Fibroblast of skin of left quadriceps (primary cell): ENCODE measurements around the gene LCP2.

Source experiments
- DNase-seq, 2 experiments: peaks; one replicate each; pipeline ENCODE4 v3.0.0-alpha.2; 2013; ENCODE audit warnings: low read depth in 2 of 2

LCP2 gene

GRCh38 chr5:170216257-170216864 lies 81.2 kb downstream of the LCP2 start:
- DNase-seq = peak in 1 of 2 experiments; percentile 34

GRCh38 chr5:170211575-170212334 lies 85.8 kb downstream of the LCP2 start:
- DNase-seq = no peak

DNA sequence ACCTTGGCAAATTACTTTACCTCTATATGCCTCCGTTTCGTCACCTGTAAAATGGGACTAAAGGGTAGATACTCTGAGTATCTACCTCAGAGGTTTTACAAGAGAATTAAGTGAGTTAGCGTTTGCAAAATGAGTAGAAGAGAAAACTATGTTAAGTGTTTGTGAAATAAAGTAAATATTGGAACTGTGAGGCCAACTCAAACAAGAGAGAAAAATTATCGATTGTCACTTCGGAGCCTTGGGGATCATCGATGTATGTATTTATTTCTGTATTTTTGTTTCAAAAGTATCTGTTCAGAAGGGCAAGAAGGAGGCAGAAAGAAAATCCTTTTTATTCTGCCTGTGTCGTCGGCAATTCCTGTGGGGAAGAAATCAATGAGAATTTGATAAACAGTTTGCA lies 90.6 kb downstream of the LCP2 start:
- no peak for DNase-seq

- no peak for DNase-seq
These were observed 91.4 kb downstream of the LCP2 start for GRCh38 chr5:170206216-170206615.

DNA sequence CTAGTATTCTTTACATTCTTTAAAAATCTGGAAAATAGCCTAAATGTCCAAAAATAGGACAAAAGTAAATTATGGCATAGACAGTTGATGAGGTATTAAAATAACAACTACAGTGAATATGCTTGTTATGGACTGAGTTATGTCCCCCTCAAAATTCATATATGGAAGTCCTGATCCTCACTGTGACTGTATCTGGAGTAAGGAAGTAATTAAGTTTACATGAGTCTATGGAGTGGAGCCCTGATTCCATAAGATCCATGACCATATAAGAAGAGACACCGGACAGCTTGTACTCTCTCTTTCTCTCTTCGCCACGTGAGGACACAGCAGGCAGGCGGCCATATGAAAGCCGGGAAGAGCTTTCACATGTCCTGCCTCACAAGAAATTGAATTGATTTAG lies 93.4 kb downstream of the LCP2 start:
- DNase-seq = no peak

DNA sequence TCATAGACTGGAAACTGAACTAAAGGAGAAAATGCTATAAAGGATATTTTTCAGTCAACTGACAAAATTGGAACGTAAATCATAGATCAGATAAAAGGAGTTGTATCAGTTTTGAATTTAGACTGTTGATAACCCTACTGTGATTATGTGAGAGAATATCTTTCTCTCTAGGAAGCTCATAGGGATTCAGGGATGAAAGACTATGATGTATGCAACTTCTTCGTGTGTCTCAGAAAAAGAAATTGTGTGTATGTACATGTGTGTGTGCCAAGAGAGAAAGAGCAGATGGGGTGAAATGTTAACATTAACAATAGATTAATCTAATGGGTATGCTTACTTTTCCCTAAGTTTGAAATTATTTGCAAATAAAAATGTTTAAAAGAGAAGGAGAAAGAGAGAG lies 95.5 kb downstream of the LCP2 start:
- no peak for DNase-seq

DNA sequence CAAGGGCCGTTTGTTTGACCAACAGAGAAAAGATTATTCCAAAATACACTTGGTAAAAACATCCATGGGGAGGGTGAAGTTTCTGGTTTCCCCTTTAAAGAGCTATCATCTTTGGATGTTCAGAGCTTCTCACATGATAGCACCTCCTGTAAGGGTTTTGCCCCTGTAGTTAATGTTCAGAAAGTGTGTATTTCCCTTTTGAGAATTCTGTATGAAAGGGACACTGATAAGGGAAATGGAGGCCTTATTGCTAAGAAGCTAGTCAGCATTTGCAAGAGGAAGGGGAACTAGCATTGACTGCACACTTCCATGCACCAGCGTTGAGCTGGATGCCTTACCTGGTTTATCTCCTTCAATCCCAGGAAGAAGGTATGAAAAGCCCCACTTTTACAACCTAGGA lies 96.3 kb downstream of the LCP2 start:
- no peak for DNase-seq

DNA sequence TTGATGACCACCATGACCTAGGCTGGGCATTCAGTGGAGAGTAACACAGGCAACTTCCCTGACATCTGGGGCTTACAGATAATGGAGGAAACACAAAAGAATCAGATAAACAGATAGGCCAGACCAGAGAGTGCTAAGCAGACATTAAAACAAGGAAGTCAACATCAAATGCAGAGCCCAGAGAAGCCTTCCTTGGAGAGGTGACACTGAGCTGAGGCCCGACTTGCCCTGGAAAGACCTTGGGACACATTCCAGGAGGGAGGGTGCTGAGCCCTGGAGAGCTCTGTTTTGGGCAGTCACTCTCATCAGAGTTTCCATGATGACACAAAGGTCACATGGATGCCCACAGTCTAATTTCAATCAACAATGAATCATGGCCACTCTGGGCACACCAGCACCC lies 96.7 kb downstream of the LCP2 start:
- DNase-seq = no peak
